Adipose tissue (tissue), 3 donors: Measurements from ENCODE around the gene ZNF610. TPM values are rescaled to one million over a fixed set of nuclear protein-coding genes. Genes with fewer than 3 reads are reported as not detected.

Experiments
- H3K27ac ChIP-seq: one replicate; pipeline ENCODE4 v1.5.1; 2013; ENCODE audit warnings: low read depth, low read length
- WGBS, 3 donors: extraction: QIAGEN DNeasy Blood & Tissue Kit; methylation state at CpG; one replicate each; pipeline ENCODE4 v1.1.7; 2013; 5-methylcytosine and 5-hydroxymethylcytosine counted together
- polyA plus RNA-seq, 3 donors: library from polyadenylated mRNA; stranded (reverse); fragments of 200-250 nt; gene quantifications; one replicate each; pipeline ENCODE4 v1.2.3, GENCODE V29; 2013
- donor health status: healthy with polysubstance abuse.
- donor health status: Bipolar disorder and iron deficiency.
- donor health status: healthy.

The ZNF610 gene
- polyA plus RNA-seq, 3 donors = 0.39 to 1.0 (median 0.93) TPM

GRCh38 chr19:52370341-52370710 is 34.3 kb downstream of the ZNF610 start:
- peak overlapping the region; percentile 88 for H3K27ac ChIP-seq
- WGBS, 3 donors = 21 to 45% (median 39%) methylated on average over 7 of the region's 7 CpGs

- H3K27ac ChIP-seq = no peak overlapping the region
- 38 to 63% (median 58%) methylated on average over 1 of the region's 1 CpG for WGBS, 3 donors
Measured at GRCh38 chr19:52391135-52391534, 55.1 kb downstream of the ZNF610 start.

- WGBS, 3 donors = 1% methylated on average over 36 of the region's 36 CpGs
Measured at GRCh38 chr19:52397310-52398080, 61.5 kb downstream of the ZNF610 start, which contains the start of gene ZNF528. TSS of gene ZNF528 (plus strand) at chr19:52397849. CDS start at chr19:52402014, 4,165 bp downstream.

GRCh38 chr19:52398081-52398441 is 62.0 kb downstream of the ZNF610 start:
- 2 to 6% (median 2%) methylated on average over 14 of the region's 14 CpGs for WGBS, 3 donors
- no peak overlapping the region for H3K27ac ChIP-seq

More at GRCh38 chr19:52397310-52398080, 61.5 kb downstream of the ZNF610 start, which contains the start of gene ZNF528:
- H3K27ac ChIP-seq = no peak within 1 kb of the TSS

- 90 to 98% (median 97%) methylated on average over 6 of the region's 6 CpGs for WGBS, 3 donors
- no peak overlapping the region for H3K27ac ChIP-seq
Measured at GRCh38 chr19:52410276-52410675, 74.2 kb downstream of the ZNF610 start.

- 94 to 96% (median 94%) methylated on average over 5 of the region's 5 CpGs for WGBS, 3 donors
- no peak overlapping the region for H3K27ac ChIP-seq
Measured at GRCh38 chr19:52415711-52416110, 79.7 kb downstream of the ZNF610 start.

Other genes with a start within 250 kb of the ZNF610 start
- gene ZNF841, start 240.5 kb upstream of the ZNF610 start, polyA plus RNA-seq = 1 to 10 TPM; 5.1 to 5.9 (median 5.8) TPM
- 1 to 10 TPM; 2.1 to 3.2 (median 2.2) TPM for gene ZNF616, start 196.3 kb upstream of the ZNF610 start, polyA plus RNA-seq
- gene ZNF836, start 164.6 kb upstream of the ZNF610 start, polyA plus RNA-seq = 1 to 10 TPM; 2.2 to 5.4 (median 4.0) TPM
- gene PPP2R1A, start 146.2 kb upstream of the ZNF610 start, polyA plus RNA-seq = 100 to 1,000 TPM in 1 of 3 donors, 10 to 100 TPM in 2; 58.2 to 106 (median 88.5) TPM
- 1 to 10 TPM; 2.0 to 3.8 (median 2.7) TPM for gene ZNF766, start 66.7 kb upstream of the ZNF610 start, polyA plus RNA-seq
- gene ZNF480, start 39.1 kb upstream of the ZNF610 start, polyA plus RNA-seq = 1 to 10 TPM; 2.5 to 3.4 (median 2.8) TPM
- 10 to 100 TPM in 1 of 3 donors, 1 to 10 TPM in 2; 5.7 to 12.5 (median 8.5) TPM for gene ZNF880, start 33.7 kb downstream of the ZNF610 start, polyA plus RNA-seq
- gene ZNF528, start 61.6 kb downstream of the ZNF610 start, polyA plus RNA-seq = 10 to 100 TPM in 1 of 3 donors, 1 to 10 TPM in 2; 3.2 to 11.9 (median 4.3) TPM
- not detected for gene ZNF534, start 92.9 kb downstream of the ZNF610 start, polyA plus RNA-seq
- gene ZNF578, start 117.3 kb downstream of the ZNF610 start, polyA plus RNA-seq = 1 to 10 TPM in 1 of 3 donors, under 1 TPM in 2; 0.27 to 1.0 (median 0.40) TPM
- 1 to 10 TPM; 1.8 to 2.6 (median 2.5) TPM for gene ZNF808, start 191.4 kb downstream of the ZNF610 start, polyA plus RNA-seq
- gene ZNF701, start 234.0 kb downstream of the ZNF610 start, polyA plus RNA-seq = 1 to 10 TPM; 2.5 to 9.0 (median 2.9) TPM